Esophagus muscularis mucosa (tissue), 4 donors: ENCODE measurements around the gene GORAB. TPM values are rescaled to one million over a fixed set of nuclear protein-coding genes. Genes with fewer than 3 reads are reported as not detected.

ENCODE experiments used
- DNase-seq: peaks from one replicate; pipeline ENCODE4 v3.0.0-alpha.2; 2017; ENCODE audit errors: extremely low spot score
- H3K27ac ChIP-seq, 4 donors: fragments of 200-600 bp; sonication (generic); replicated peaks in 1 of 4; 1 replicate in 3 of 4; 2 replicates in 1 of 4; pipeline ENCODE4 v1.5.1; 2016 to 2019; ENCODE audit warnings: mild to moderate bottlenecking in 1 of 4
- H3K27me3 ChIP-seq, 4 donors: fragments of 200-600 bp; sonication (generic); one replicate each; pipeline versions ENCODE4 v1.5.1 to v1.6.0; 2016 to 2019
- H3K36me3 ChIP-seq, 4 donors: fragments of 200-600 bp; sonication (generic); one replicate each; pipeline ENCODE4 v1.5.1; 2016 to 2019
- H3K4me1 ChIP-seq, 4 donors: fragments of 200-600 bp; sonication (generic); one replicate each; pipeline ENCODE4 v1.5.1; 2016 to 2019
- H3K4me3 ChIP-seq, 4 donors: fragments of 200-600 bp; sonication (generic); 1 replicate in 2 of 4; 2 replicates in 2 of 4; pipeline ENCODE4 v1.5.1; 2016 to 2019; ENCODE audit warnings: mild to moderate bottlenecking in 4 of 4, moderate library complexity in 1 of 4
- H3K9me3 ChIP-seq, 4 donors: fragments of 200-600 bp; sonication (generic); 1 replicate in 3 of 4; 2 replicates in 1 of 4; pipeline ENCODE4 v1.5.1; 2016 to 2019
- EP300 ChIP-seq: sonication (generic); formaldehyde crosslinking; IDR thresholded peaks from one replicate; pipeline ENCODE4 v1.6.1; 2017; ENCODE audit warnings: antibody characterized with exemption
- POLR2A ChIP-seq: fragments of 450-650 bp; IDR thresholded peaks from one replicate; pipeline ENCODE4 v1.6.1; 2017; ENCODE audit warnings: antibody characterized with exemption, moderate library complexity, mild to moderate bottlenecking, low read depth
- POLR2AphosphoS5 ChIP-seq, 2 donors: sonication (generic); formaldehyde crosslinking; IDR thresholded peaks; one replicate each; pipeline ENCODE4 v1.6.1; 2017; ENCODE audit warnings: antibody characterized with exemption in 2 of 2
- WGBS: methylation state at CpG from one replicate; pipeline ENCODE4 v1.1.5; 2018; 5-methylcytosine and 5-hydroxymethylcytosine counted together
- intact Hi-C: fragments of 100-400 bp; cut with DNase I; formaldehyde crosslinking; loops from one replicate; pipeline ENCODE4 v1.15.1; 2023
- total RNA-seq, 4 donors: library from RNA; depleted of rRNA; stranded (reverse); fragments of >200 nt; gene quantifications; one replicate each; pipeline versions ENCODE4 v1.1.0 to v1.2.1, GENCODE V29; 2016
- TF ChIP-seq, protein P1 (sequence below), 3 experiments: fragments of 200-600 bp in 2 of 3; fragments of 450-650 bp in 1 of 3; sonication (generic) in 2 of 3; IDR thresholded peaks; one replicate each; pipeline ENCODE4 v1.5.1; 2017 to 2019; ENCODE audit warnings: antibody characterized with exemption in 3 of 3, mild to moderate bottlenecking in 2 of 3, moderate library complexity in 1 of 3

Gene GORAB
- total RNA-seq, 4 donors from 2014 or later, result 4.3 to 8.0 (median 5.8) TPM

DNA sequence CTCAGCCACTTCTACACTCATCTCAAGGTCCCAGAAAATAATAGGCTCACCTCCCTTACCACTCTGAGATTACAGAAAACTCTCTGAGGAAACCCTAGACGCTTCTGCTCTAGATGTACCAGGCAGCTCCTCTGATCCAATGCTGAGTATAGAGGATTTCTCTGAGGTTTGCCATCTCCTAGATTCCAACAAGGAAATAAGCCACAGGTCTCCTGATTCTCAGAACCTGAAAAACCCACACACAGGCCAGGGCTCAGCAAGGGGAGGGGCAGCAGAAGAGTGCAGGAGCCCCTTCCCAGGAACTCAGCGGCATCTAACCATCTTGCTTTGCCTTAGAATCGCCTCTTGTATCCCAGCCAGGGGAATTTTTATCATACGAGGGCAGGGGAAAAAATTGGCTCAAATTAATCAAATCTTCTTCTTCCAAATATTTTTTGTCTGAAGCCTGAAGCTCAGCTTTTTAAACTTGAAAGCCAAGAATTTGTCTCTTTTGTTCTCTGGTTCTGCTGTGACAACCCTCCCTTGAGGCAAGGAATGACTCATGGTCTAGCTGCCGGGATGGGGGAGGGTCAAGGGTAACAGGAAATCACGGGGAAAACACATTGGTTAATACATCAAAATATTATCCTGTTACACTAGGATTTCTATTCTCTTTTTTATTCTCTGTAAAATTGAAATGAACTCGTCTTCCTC is 30.8 kb downstream of the GORAB start:
- peaks cover 5 to 19% (median 14%) of the 10 kb centered on the region in 4 donors for H3K4me1 ChIP-seq
- intact Hi-C loops, result no loop called here
- H3K9me3 ChIP-seq, result peaks cover 0 to 13% (median 6%) of the 10 kb centered on the region in 4 donors
- DNase-seq, result no peak
- H3K4me3 ChIP-seq, result no peak overlapping the region
- no peaks in the 10 kb centered on the region for H3K36me3 ChIP-seq
- 30% methylated on average over 7 of the region's 7 CpGs for WGBS
- TF ChIP-seq EP300 (no peak), POLR2AphosphoS5 (IDR thresholded peaks at IDR 0.05) (peak; percentile 57 to 72)
- no peaks in the 10 kb centered on the region for H3K27me3 ChIP-seq
- H3K27ac ChIP-seq, result peak overlapping the region; percentile 67 to 73 (median 72)

DNA sequence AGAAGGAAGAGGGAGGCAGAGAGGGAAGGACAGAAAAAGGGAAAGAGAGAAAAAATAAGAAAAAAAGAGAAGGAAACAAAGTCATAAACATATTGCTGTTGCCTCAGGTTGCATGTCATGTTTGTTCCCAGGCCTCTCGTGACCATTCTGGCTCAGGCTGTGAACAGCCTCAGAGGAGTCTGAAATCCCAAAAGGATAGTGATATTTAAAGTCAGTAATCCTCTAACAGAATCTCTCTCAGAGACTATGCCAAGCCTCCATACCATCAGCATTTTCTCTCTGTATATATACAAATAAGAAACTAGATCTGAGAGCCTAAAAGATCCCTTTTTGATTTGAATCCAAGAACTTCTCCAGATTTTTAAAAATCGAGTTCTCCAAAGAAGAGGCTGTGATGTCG is 35.2 kb downstream of the GORAB start:
- Histone ChIP-seq H3K36me3 (no peaks in the 10 kb centered on the region), H3K9me3 (no peaks in the 10 kb centered on the region), H3K27me3 (no peaks in the 10 kb centered on the region), H3K4me3 (no peak overlapping the region), H3K27ac (no peak overlapping the region), H3K4me1 (peaks cover 5 to 19% (median 14%) of the 10 kb centered on the region in 4 donors)
- no peak for DNase-seq
- WGBS, result 83% methylated on average over 3 of the region's 3 CpGs
- intact Hi-C loops, result no loop called here
- TF ChIP-seq EP300 (no peak), POLR2A (no peak), POLR2AphosphoS5 (IDR thresholded peaks at IDR 0.05) (no peak)
- TF ChIP-seq, protein P1, sequence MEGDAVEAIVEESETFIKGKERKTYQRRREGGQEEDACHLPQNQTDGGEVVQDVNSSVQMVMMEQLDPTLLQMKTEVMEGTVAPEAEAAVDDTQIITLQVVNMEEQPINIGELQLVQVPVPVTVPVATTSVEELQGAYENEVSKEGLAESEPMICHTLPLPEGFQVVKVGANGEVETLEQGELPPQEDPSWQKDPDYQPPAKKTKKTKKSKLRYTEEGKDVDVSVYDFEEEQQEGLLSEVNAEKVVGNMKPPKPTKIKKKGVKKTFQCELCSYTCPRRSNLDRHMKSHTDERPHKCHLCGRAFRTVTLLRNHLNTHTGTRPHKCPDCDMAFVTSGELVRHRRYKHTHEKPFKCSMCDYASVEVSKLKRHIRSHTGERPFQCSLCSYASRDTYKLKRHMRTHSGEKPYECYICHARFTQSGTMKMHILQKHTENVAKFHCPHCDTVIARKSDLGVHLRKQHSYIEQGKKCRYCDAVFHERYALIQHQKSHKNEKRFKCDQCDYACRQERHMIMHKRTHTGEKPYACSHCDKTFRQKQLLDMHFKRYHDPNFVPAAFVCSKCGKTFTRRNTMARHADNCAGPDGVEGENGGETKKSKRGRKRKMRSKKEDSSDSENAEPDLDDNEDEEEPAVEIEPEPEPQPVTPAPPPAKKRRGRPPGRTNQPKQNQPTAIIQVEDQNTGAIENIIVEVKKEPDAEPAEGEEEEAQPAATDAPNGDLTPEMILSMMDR (IDR thresholded peaks at IDR 0.05), result no peak

DNA sequence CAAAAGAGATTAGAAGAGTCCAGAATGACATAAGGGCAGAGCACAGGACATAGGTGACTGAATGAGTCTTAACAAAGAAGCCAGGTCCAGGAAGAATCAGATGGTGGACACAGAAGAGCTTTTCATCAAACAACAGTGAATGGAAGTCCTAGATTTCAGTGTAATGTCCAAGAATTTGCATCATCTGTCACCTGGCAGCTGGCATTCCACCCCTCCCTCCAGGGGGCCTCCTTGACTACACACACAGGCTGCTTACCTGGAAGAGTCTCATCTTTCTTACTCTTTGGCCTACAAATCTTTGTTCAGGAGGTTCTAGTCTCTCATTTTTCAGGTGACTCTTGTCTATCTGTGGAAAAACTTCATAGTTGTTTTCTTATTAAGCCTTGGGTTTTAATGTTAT is 36.2 kb downstream of the GORAB start:
- Histone ChIP-seq H3K9me3 (no peaks in the 10 kb centered on the region), H3K4me3 (no peak overlapping the region), H3K36me3 (no peaks in the 10 kb centered on the region), H3K27me3 (no peaks in the 10 kb centered on the region), H3K27ac (no peak overlapping the region), H3K4me1 (peaks cover 4 to 10% (median 7%) of the 10 kb centered on the region in 4 donors)
- intact Hi-C loops, result no loop called here
- no peak for TF ChIP-seq EP300
- TF ChIP-seq, protein P1 (IDR thresholded peaks at IDR 0.05), result no peak
- no peak for TF ChIP-seq POLR2AphosphoS5 (IDR thresholded peaks at IDR 0.05)
- TF ChIP-seq POLR2A, result no peak
- no peak for DNase-seq

DNA sequence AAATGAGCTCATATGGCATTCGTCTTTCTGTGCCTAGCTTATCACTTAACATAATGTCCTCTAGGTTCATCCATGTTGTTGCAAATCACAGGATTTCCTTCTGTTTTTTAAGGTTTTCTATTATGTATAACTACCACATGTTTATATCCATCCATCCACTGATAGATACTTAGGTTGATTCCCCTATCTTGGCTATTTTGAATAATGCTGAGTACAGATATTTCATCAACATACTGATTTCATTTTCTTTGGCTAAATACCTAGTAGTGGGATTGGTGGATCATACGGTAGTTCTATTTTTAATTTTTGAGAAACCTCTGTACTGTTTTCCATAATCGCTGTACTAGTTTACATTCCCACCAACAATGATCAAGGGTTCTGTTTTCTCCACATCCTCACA is 45.0 kb downstream of the GORAB start:
- 91% methylated on average over 3 of the region's 3 CpGs for WGBS
- Histone ChIP-seq H3K27me3 (no peaks in the 10 kb centered on the region), H3K4me3 (no peak overlapping the region), H3K36me3 (no peaks in the 10 kb centered on the region), H3K9me3 (no peaks in the 10 kb centered on the region), H3K4me1 (no peaks in the 10 kb centered on the region), H3K27ac (no peak overlapping the region)
- TF ChIP-seq POLR2AphosphoS5 (IDR thresholded peaks at IDR 0.05) (no peak), EP300 (no peak), POLR2A (no peak)
- TF ChIP-seq, protein P1 (IDR thresholded peaks at IDR 0.05), result no peak
- DNase-seq, result no peak
- intact Hi-C loops, result no loop called here

DNA sequence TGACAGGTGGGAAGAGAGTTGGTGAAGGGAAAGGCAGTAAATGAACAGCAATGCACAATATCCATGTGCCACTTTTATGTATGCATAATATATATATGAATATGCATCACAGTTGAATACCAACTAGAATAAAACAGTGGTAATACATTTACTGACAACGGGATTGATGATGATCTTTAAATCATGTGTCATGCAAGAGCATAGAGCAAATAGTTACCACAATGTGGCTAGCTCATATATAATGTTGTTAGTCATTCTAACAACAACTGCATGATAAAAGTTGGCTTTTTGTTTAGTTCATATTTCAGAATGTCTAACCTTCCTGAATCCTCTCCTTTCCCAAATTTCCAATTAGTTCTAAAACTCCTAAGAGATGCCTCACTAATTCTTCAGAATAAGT is 46.4 kb downstream of the GORAB start:
- Histone ChIP-seq H3K27me3 (no peaks in the 10 kb centered on the region), H3K9me3 (no peaks in the 10 kb centered on the region), H3K4me3 (no peak overlapping the region), H3K36me3 (no peaks in the 10 kb centered on the region), H3K4me1 (no peaks in the 10 kb centered on the region), H3K27ac (no peak overlapping the region)
- intact Hi-C loops, result no loop called here
- 89% methylated on average over 1 of the region's 1 CpG for WGBS
- no peak for DNase-seq
- TF ChIP-seq POLR2AphosphoS5 (IDR thresholded peaks at IDR 0.05), result no peak
- TF ChIP-seq, protein P1 (IDR thresholded peaks at IDR 0.05), result no peak
- no peak for TF ChIP-seq POLR2A
- no peak for TF ChIP-seq EP300
